Left ventricle myocardium inferior (tissue), 1 donor: ENCODE results near the gene B3GALT6. TPM values are rescaled to one million over a fixed set of nuclear protein-coding genes. Genes with fewer than 3 reads are reported as not detected.

ENCODE experiments used
- DNase-seq: peaks from one replicate; pipeline ENCODE4 v3.0.0-alpha.2; 2020
- H3K27ac ChIP-seq: fragments of 200-600 bp; replicated peaks from 2 replicates; pipeline ENCODE4 v1.8.0; 2021
- H3K27me3 ChIP-seq: fragments of 200-600 bp; 2 replicates; pipeline ENCODE4 v1.8.0; 2021; ENCODE audit warnings: low read depth
- H3K36me3 ChIP-seq: fragments of 200-600 bp; 2 replicates; pipeline ENCODE4 v1.8.0; 2021
- H3K4me1 ChIP-seq: fragments of 200-600 bp; 2 replicates; pipeline ENCODE4 v1.8.0; 2021
- H3K4me3 ChIP-seq: fragments of 200-600 bp; 2 replicates; pipeline ENCODE4 v1.8.0; 2021; ENCODE audit warnings: mild to moderate bottlenecking, moderate library complexity
- H3K9me3 ChIP-seq: fragments of 200-600 bp; replicated peaks from 2 replicates; pipeline ENCODE4 v1.8.0; 2021
- CTCF ChIP-seq: fragments of 200-600 bp; IDR thresholded peaks from 2 replicates; pipeline ENCODE4 v1.8.0; 2021; ENCODE audit warnings: antibody characterized with exemption, mild to moderate bottlenecking, borderline replicate concordance
- intact Hi-C: fragments of 100-400 bp; cut with micrococcal nuclease; formaldehyde crosslinking; loops from one replicate; pipeline ENCODE4 v1.11.0; 2022
- total RNA-seq: library from RNA; stranded (reverse); fragmentation: NEBNext Ultra II Directional; extraction: Animal tissue kit (Norgen Biotek cat#: 25700); gene quantifications from one replicate; pipeline ENCODE4 v1.2.1, GENCODE V29; 2021
- donor health status: DM: no; HTN: yes; CAD: no; lungs with severe emphysema.

Gene B3GALT6
- total RNA-seq, 1 donor from 2014 or later, result 7.9 TPM

- peaks cover 16% of the 10 kb centered on the region for H3K27me3 ChIP-seq
- no peak overlapping the region for H3K27ac ChIP-seq
- no peak for DNase-seq
- no peaks in the 10 kb centered on the region for H3K36me3 ChIP-seq
- intact Hi-C loops, result no loop called here
- H3K4me1 ChIP-seq, result peaks cover 16% of the 10 kb centered on the region
- no peak overlapping the region for H3K4me3 ChIP-seq
- no peak for TF ChIP-seq CTCF
- peaks cover 16% of the 10 kb centered on the region for H3K9me3 ChIP-seq
Measured at GRCh38 chr1:1197188-1197500, 34.9 kb upstream of the B3GALT6 start.

GRCh38 chr1:1197551-1198422 lies 34.2 kb upstream of the B3GALT6 start:
- H3K27ac ChIP-seq, result no peak overlapping the region
- no peak for DNase-seq
- intact Hi-C loops, result no loop called here
- H3K4me3 ChIP-seq, result no peak overlapping the region
- H3K4me1 ChIP-seq, result peaks cover 16% of the 10 kb centered on the region
- no peaks in the 10 kb centered on the region for H3K36me3 ChIP-seq
- peaks cover 18% of the 10 kb centered on the region for H3K27me3 ChIP-seq
- H3K9me3 ChIP-seq, result peaks cover 16% of the 10 kb centered on the region
- no peak for TF ChIP-seq CTCF

GRCh38 chr1:1198423-1199140 lies 33.5 kb upstream of the B3GALT6 start:
- peaks cover 16% of the 10 kb centered on the region for H3K9me3 ChIP-seq
- H3K27ac ChIP-seq, result no peak overlapping the region
- H3K36me3 ChIP-seq, result no peaks in the 10 kb centered on the region
- H3K4me1 ChIP-seq, result peaks cover 16% of the 10 kb centered on the region
- H3K27me3 ChIP-seq, result peaks cover 26% of the 10 kb centered on the region
- no peak for TF ChIP-seq CTCF
- DNase-seq, result peak; percentile 12
- H3K4me3 ChIP-seq, result no peak overlapping the region
- intact Hi-C loops, result no loop called here

- Histone ChIP-seq H3K36me3 (no peaks in the 10 kb centered on the region), H3K9me3 (peaks cover 14% of the 10 kb centered on the region), H3K27ac (no peak overlapping the region), H3K4me3 (no peak overlapping the region), H3K27me3 (peaks cover 31% of the 10 kb centered on the region), H3K4me1 (peaks cover 16% of the 10 kb centered on the region)
- no peak for TF ChIP-seq CTCF
- DNase-seq, result peak; percentile 11
- intact Hi-C loops, result no loop called here
Measured at GRCh38 chr1:1199141-1199960, 32.7 kb upstream of the B3GALT6 start.

GRCh38 chr1:1199961-1200875 lies 31.8 kb upstream of the B3GALT6 start:
- intact Hi-C loops, result no loop called here
- Histone ChIP-seq H3K27ac (no peak overlapping the region), H3K4me3 (peak overlapping the region; percentile 65), H3K27me3 (peaks cover 35% of the 10 kb centered on the region), H3K9me3 (peaks cover 5% of the 10 kb centered on the region), H3K4me1 (peaks cover 16% of the 10 kb centered on the region), H3K36me3 (no peaks in the 10 kb centered on the region)
- no peak for TF ChIP-seq CTCF
- peak; percentile 16 for DNase-seq
